Neutrophil (primary cell): ENCODE results near the gene CYP8B1.

Experiments
- H3K27ac ChIP-seq: fragments of 200-600 bp; sonication (generic); 2 replicates; pipeline ENCODE4 v1.5.1; 2016; ENCODE audit warnings: mild to moderate bottlenecking, moderate library complexity
- H3K27me3 ChIP-seq: fragments of 200-600 bp; sonication (generic); 2 replicates; pipeline ENCODE4 v1.6.0; 2016; ENCODE audit warnings: mild to moderate bottlenecking
- H3K36me3 ChIP-seq: fragments of 200-600 bp; sonication (generic); 2 replicates; pipeline ENCODE4 v1.5.1; 2017
- H3K4me1 ChIP-seq, 2 experiments: fragments of 200-600 bp in 1 of 2; sonication (generic) in 1 of 2; 1 replicate in 1 of 2; 2 replicates in 1 of 2; pipeline versions ENCODE4 v1.5.1 to v1.6.1; 2013 to 2016; ENCODE audit warnings: low read depth in 1 of 2, low read length in 1 of 2, mild to moderate bottlenecking in 1 of 2, moderate library complexity in 1 of 2; ENCODE audit not compliant: control insufficient read depth in 1 of 2, insufficient read depth in 1 of 2
- H3K4me3 ChIP-seq, 2 experiments: fragments of 200-600 bp in 1 of 2; sonication (generic) in 1 of 2; 1 replicate in 1 of 2; 2 replicates in 1 of 2; pipeline ENCODE4 v1.5.1; 2013 to 2016; ENCODE audit warnings: low read depth in 1 of 2, low read length in 1 of 2, mild to moderate bottlenecking in 1 of 2, moderate library complexity in 1 of 2
- H3K9me3 ChIP-seq: fragments of 200-600 bp; sonication (generic); 2 replicates; pipeline ENCODE4 v1.5.1; 2016
- CTCF ChIP-seq: fragments of 200-600 bp; sonication (generic); IDR thresholded peaks from 2 replicates; pipeline ENCODE4 v1.5.1; 2016; ENCODE audit warnings: antibody characterized with exemption

The CYP8B1 gene

GRCh38 chr3:42874749-42875148 is 930 bp downstream of the CYP8B1 start:
- TF ChIP-seq CTCF: no peak
- no peaks in the 10 kb centered on the region for H3K9me3 ChIP-seq
- H3K36me3 ChIP-seq: no peaks in the 10 kb centered on the region
- H3K4me1 ChIP-seq: no peaks in the 10 kb centered on the region
- H3K27me3 ChIP-seq: peaks cover 10% of the 10 kb centered on the region
- H3K4me3 ChIP-seq: no peak overlapping the region
- H3K27ac ChIP-seq: no peak overlapping the region

GRCh38 chr3:42873221-42873982 is 2.3 kb downstream of the CYP8B1 start:
- Histone ChIP-seq H3K27me3 (no peaks in the 10 kb centered on the region), H3K36me3 (no peaks in the 10 kb centered on the region), H3K27ac (no peak overlapping the region), H3K4me1 (no peaks in the 10 kb centered on the region), H3K4me3 (no peak overlapping the region), H3K9me3 (no peaks in the 10 kb centered on the region)
- TF ChIP-seq CTCF: no peak

- H3K4me1 ChIP-seq: no peaks in the 10 kb centered on the region
These were observed 3.0 kb downstream of the CYP8B1 start for GRCh38 chr3:42872718-42873117.

GRCh38 chr3:42871592-42872196 is 4.0 kb downstream of the CYP8B1 start:
- TF ChIP-seq CTCF: no peak
- H3K27ac ChIP-seq: no peak overlapping the region
- no peaks in the 10 kb centered on the region for H3K27me3 ChIP-seq
- H3K4me1 ChIP-seq: no peaks in the 10 kb centered on the region
- no peaks in the 10 kb centered on the region for H3K36me3 ChIP-seq
- no peaks in the 10 kb centered on the region for H3K9me3 ChIP-seq
- no peak overlapping the region for H3K4me3 ChIP-seq

More at GRCh38 chr3:42872718-42873117, 3.0 kb downstream of the CYP8B1 start:
- H3K27me3 ChIP-seq: no peaks in the 10 kb centered on the region
- no peak overlapping the region for H3K27ac ChIP-seq
- TF ChIP-seq CTCF: no peak
- no peaks in the 10 kb centered on the region for H3K9me3 ChIP-seq
- no peak overlapping the region for H3K4me3 ChIP-seq
- H3K36me3 ChIP-seq: no peaks in the 10 kb centered on the region

GRCh38 chr3:42868841-42869240 is 6.8 kb downstream of the CYP8B1 start:
- Histone ChIP-seq H3K9me3 (no peaks in the 10 kb centered on the region), H3K36me3 (no peaks in the 10 kb centered on the region), H3K27ac (no peak overlapping the region), H3K4me3 (no peak overlapping the region), H3K4me1 (no peaks in the 10 kb centered on the region), H3K27me3 (no peaks in the 10 kb centered on the region)
- no peak for TF ChIP-seq CTCF
